ENCODE measurements around the gene PML.
"Not testable (repeated sequence)": the region's sequence is repeated elsewhere in the genome, so short reads cannot be mapped to it uniquely, and the experiment has no call there.

Gene PML

GRCh38 chr15:74072132-74072531 lies 77.6 kb downstream of the PML start:
- not testable (repeated sequence) for H3K4me3 ChIP-seq (ENCODE audit: low read length); H3K9ac ChIP-seq (ENCODE audit: low read length); H3K27ac ChIP-seq (ENCODE audit: low read depth, low read length); H3K4me1 ChIP-seq (ENCODE audit: control insufficient read depth, insufficient read depth, low read length); H3K36me3 ChIP-seq (ENCODE audit: control insufficient read depth, insufficient read depth, low read length); H3K27me3 ChIP-seq (ENCODE audit: control insufficient read depth, insufficient read depth, low read length)

- not testable (repeated sequence) for H3K9ac ChIP-seq (ENCODE audit: low read length); H3K4me3 ChIP-seq (ENCODE audit: low read length); H3K27me3 ChIP-seq (ENCODE audit: control insufficient read depth, insufficient read depth, low read length); H3K36me3 ChIP-seq (ENCODE audit: control insufficient read depth, insufficient read depth, low read length); H3K4me1 ChIP-seq (ENCODE audit: control insufficient read depth, insufficient read depth, low read length); H3K27ac ChIP-seq (ENCODE audit: low read depth, low read length)
Observed at GRCh38 chr15:74072614-74073337, 78.3 kb downstream of the PML start.

GRCh38 chr15:74075781-74076180 lies 81.3 kb downstream of the PML start:
- not testable (repeated sequence) for H3K27ac ChIP-seq (ENCODE audit: low read depth, low read length); H3K4me3 ChIP-seq (ENCODE audit: low read length); H3K9ac ChIP-seq (ENCODE audit: low read length); H3K27me3 ChIP-seq (ENCODE audit: control insufficient read depth, insufficient read depth, low read length); H3K4me1 ChIP-seq (ENCODE audit: control insufficient read depth, insufficient read depth, low read length); H3K36me3 ChIP-seq (ENCODE audit: control insufficient read depth, insufficient read depth, low read length)

DNA sequence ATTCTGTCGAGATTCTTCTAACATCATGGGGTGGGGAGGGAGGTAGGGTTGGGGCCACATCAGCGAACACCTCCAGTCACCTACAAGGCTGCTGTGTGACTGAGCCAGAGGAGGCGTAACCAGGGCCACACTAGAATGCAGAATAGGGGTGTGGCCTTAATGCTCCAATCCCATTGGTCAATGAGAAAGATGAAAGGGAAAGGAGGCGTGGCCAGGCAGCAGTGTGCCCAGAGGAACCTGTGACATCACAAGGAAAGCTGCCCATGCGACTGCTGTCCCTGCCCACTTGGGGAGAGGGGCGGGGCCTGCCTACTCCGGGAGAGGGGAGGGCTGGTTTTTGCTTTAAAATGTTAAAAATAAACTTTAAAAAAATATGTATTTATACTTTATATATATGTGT lies 87.9 kb downstream of the PML start, which contains the start of gene GOLGA6A:
Gene GOLGA6A, minus strand, starts transcription at position 101 of the 400 bp plus-strand sequence. Its CDS starts 41 bp downstream, at position 60.
- H3K4me3 ChIP-seq (ENCODE audit: low read length); H3K36me3 ChIP-seq (ENCODE audit: control insufficient read depth, insufficient read depth, low read length); H3K27me3 ChIP-seq (ENCODE audit: control insufficient read depth, insufficient read depth, low read length); H3K27ac ChIP-seq (ENCODE audit: low read depth, low read length); H3K4me1 ChIP-seq (ENCODE audit: control insufficient read depth, insufficient read depth, low read length); H3K9ac ChIP-seq (ENCODE audit: low read length): not testable (repeated sequence)

GRCh38 chr15:74094567-74094966 lies 100.1 kb downstream of the PML start:
- not testable (repeated sequence) for H3K4me1 ChIP-seq (ENCODE audit: control insufficient read depth, insufficient read depth, low read length); H3K36me3 ChIP-seq (ENCODE audit: control insufficient read depth, insufficient read depth, low read length); H3K4me3 ChIP-seq (ENCODE audit: low read length); H3K27ac ChIP-seq (ENCODE audit: low read depth, low read length); H3K27me3 ChIP-seq (ENCODE audit: control insufficient read depth, insufficient read depth, low read length); H3K9ac ChIP-seq (ENCODE audit: low read length)

- H3K4me3 ChIP-seq (ENCODE audit: low read length); H3K36me3 ChIP-seq (ENCODE audit: control insufficient read depth, insufficient read depth, low read length); H3K27ac ChIP-seq (ENCODE audit: low read depth, low read length); H3K27me3 ChIP-seq (ENCODE audit: control insufficient read depth, insufficient read depth, low read length); H3K9ac ChIP-seq (ENCODE audit: low read length); H3K4me1 ChIP-seq (ENCODE audit: control insufficient read depth, insufficient read depth, low read length): not testable (repeated sequence)
Observed at GRCh38 chr15:74095610-74096009, 101.1 kb downstream of the PML start.

- not testable (repeated sequence) for H3K27me3 ChIP-seq (ENCODE audit: control insufficient read depth, insufficient read depth, low read length); H3K36me3 ChIP-seq (ENCODE audit: control insufficient read depth, insufficient read depth, low read length); H3K9ac ChIP-seq (ENCODE audit: low read length); H3K4me1 ChIP-seq (ENCODE audit: control insufficient read depth, insufficient read depth, low read length); H3K4me3 ChIP-seq (ENCODE audit: low read length); H3K27ac ChIP-seq (ENCODE audit: low read depth, low read length)
Observed at GRCh38 chr15:74096753-74097474, 102.4 kb downstream of the PML start.

All from rectal smooth muscle tissue (tissue), 1 donor.